ENCODE data around the gene RETN. TPM values are rescaled to one million over a fixed set of nuclear protein-coding genes. Genes with fewer than 3 reads are reported as not detected.

Gene RETN
- total and polyA plus RNA-seq, 4 donors, result 0.74 to 7.6 (median 1.8) TPM; not detected in 1

DNA sequence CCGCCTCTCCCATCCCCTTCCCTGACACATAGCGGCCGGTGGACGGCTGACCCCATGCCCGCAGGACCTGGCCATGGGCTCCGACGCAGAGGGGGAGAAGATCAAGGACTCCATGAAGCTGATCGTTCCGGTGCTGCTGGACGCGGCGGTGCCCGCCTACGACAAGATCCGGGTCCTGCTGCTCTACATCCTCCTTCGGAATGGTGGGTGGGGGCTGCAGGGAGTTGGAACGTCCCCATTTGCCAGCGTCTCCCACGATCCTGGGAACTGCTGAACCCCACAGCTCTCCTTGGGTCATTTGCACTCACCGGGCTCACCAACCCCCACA is 24.3 kb upstream of the RETN start:
- Histone ChIP-seq H3K4me3 (ENCODE audit: low read depth, low read length) (no peak overlapping the region), H3K27me3 (ENCODE audit: control insufficient read depth, insufficient read depth, low read length) (no peaks in the 10 kb centered on the region), H3K4me1 (ENCODE audit: control insufficient read depth, insufficient read depth, low read length) (no peaks in the 10 kb centered on the region), H3K9me3 (ENCODE audit: control insufficient read depth, insufficient read depth, low read length) (no peaks in the 10 kb centered on the region), H3K27ac (ENCODE audit: low read depth, low read length) (no peak overlapping the region), H3K36me3 (ENCODE audit: control insufficient read depth, insufficient read depth, low read length) (peaks cover 8% of the 10 kb centered on the region)
- WGBS (ENCODE audit: insufficient coverage), result 94% methylated on average over 19 of the region's 20 CpGs
- no peak for DNase-seq (ENCODE audit: low read depth in 4 of 6, low spot score in 6 of 6)

DNA sequence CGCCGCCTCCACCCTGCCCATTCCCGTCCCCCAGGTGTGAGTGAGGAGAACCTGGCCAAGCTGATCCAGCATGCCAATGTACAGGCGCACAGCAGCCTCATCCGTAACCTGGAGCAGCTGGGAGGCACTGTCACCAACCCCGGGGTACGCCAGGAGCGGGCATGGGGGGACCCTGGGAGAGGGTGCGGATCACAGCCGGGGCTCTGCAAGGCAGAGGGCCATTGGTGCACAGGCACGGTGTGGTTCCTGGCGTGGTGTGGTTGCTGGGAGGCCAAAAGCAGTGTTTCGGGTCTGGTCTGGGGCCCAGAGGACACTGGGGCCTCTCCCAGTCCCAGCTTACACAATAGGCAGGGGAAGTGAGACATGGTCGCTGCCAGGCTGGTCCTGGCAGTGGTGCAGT is 23.7 kb upstream of the RETN start:
- WGBS (ENCODE audit: insufficient coverage), result 84% methylated on average over 11 of the region's 14 CpGs
- Histone ChIP-seq H3K27ac (ENCODE audit: low read depth, low read length) (no peak overlapping the region), H3K36me3 (ENCODE audit: control insufficient read depth, insufficient read depth, low read length) (peaks cover 8% of the 10 kb centered on the region), H3K27me3 (ENCODE audit: control insufficient read depth, insufficient read depth, low read length) (no peaks in the 10 kb centered on the region), H3K9me3 (ENCODE audit: control insufficient read depth, insufficient read depth, low read length) (no peaks in the 10 kb centered on the region), H3K4me3 (ENCODE audit: low read depth, low read length) (no peak overlapping the region), H3K4me1 (ENCODE audit: control insufficient read depth, insufficient read depth, low read length) (no peaks in the 10 kb centered on the region)
- no peak for DNase-seq (ENCODE audit: low read depth in 4 of 6, low spot score in 6 of 6)

DNA sequence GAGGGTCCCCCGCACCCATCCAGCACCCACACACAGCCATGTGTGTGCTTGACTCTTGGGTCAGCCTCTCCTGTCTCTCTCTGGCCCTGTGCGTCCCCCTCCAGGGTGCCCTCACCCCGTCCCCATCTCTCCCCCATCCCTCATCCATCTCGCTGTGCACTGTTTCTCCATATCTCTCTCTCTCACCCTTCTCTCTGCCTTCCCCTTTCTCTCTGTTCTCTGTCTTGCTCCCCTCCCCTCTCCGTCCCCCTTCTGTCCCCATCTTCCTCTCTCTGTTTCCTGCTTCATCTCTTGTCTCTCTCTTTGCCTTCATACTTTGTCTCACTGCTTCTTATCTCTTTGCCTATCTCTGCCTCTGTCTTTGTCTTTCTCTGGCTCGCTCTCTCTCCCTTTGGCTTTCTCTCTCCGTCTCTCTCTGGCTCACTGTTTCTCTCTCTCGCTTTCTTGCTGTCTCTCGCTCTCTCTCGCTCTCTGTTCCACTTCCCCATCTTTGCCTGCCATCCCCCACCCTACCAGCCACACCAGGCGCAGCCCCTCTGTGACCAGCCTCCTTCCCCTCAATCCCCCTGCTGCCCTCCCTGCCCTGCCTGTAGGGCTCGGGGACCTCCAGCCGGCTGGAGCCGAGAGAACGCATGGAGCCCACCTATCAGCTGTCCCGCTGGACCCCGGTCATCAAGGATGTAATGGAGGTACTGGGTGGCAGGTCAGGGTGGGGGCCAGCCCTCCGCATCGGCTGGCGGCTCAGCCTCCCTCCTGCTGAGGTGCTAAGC is 23.0 kb upstream of the RETN start:
- H3K27ac ChIP-seq (ENCODE audit: low read depth, low read length), result no peak overlapping the region
- 53% methylated on average over 19 of the region's 20 CpGs for WGBS (ENCODE audit: insufficient coverage)
- H3K9me3 ChIP-seq (ENCODE audit: control insufficient read depth, insufficient read depth, low read length), result no peaks in the 10 kb centered on the region
- H3K4me3 ChIP-seq (ENCODE audit: low read depth, low read length), result no peak overlapping the region
- no peak for DNase-seq (ENCODE audit: low read depth in 4 of 6, low spot score in 6 of 6)
- peaks cover 8% of the 10 kb centered on the region for H3K36me3 ChIP-seq (ENCODE audit: control insufficient read depth, insufficient read depth, low read length)
- H3K27me3 ChIP-seq (ENCODE audit: control insufficient read depth, insufficient read depth, low read length), result peaks cover under 1% of the 10 kb centered on the region
- no peaks in the 10 kb centered on the region for H3K4me1 ChIP-seq (ENCODE audit: control insufficient read depth, insufficient read depth, low read length)

DNA sequence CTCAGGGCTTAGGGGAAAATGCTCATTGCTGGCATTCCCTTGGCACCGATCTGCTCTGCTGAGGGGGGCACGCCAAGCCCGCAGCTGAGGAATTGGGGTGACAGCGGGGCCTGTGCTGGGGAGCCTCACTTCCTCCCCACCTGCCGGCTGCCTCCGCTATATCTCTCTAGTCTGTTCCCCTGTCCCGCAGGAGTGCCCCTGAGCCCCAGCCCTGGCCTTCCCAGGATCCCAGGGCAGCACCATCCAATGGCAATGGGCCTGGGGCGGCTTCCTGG is 22.5 kb upstream of the RETN start:
- peaks cover 4% of the 10 kb centered on the region for H3K27me3 ChIP-seq (ENCODE audit: control insufficient read depth, insufficient read depth, low read length)
- H3K27ac ChIP-seq (ENCODE audit: low read depth, low read length), result no peak overlapping the region
- no peaks in the 10 kb centered on the region for H3K4me1 ChIP-seq (ENCODE audit: control insufficient read depth, insufficient read depth, low read length)
- H3K36me3 ChIP-seq (ENCODE audit: control insufficient read depth, insufficient read depth, low read length), result peaks cover 8% of the 10 kb centered on the region
- H3K9me3 ChIP-seq (ENCODE audit: control insufficient read depth, insufficient read depth, low read length), result no peaks in the 10 kb centered on the region
- no peak for DNase-seq (ENCODE audit: low read depth in 4 of 6, low spot score in 6 of 6)
- WGBS (ENCODE audit: insufficient coverage), result 83% methylated on average over 8 of the region's 8 CpGs
- H3K4me3 ChIP-seq (ENCODE audit: low read depth, low read length), result no peak overlapping the region

DNA sequence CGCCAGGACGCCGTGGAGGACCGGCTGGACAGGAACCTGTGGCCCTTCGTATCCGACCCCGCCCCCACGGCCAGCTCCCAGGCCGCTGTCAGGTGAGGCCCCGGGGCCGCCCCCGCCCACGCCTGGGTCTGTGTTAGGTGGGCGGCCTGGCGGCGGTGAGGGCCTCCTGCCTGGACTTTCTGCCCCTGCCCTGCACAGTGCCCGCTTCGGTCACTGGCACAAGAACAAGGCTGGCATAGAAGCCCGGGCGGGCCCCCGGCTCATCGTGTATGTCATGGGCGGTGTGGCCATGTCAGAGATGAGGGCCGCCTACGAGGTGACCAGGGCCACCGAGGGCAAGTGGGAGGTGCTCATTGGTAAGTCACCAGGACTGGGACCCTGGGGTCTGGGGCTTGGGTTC is 21.7 kb upstream of the RETN start:
- Histone ChIP-seq H3K27ac (ENCODE audit: low read depth, low read length) (no peak overlapping the region), H3K27me3 (ENCODE audit: control insufficient read depth, insufficient read depth, low read length) (peaks cover 5% of the 10 kb centered on the region), H3K9me3 (ENCODE audit: control insufficient read depth, insufficient read depth, low read length) (no peaks in the 10 kb centered on the region), H3K4me3 (ENCODE audit: low read depth, low read length) (no peak overlapping the region), H3K36me3 (ENCODE audit: control insufficient read depth, insufficient read depth, low read length) (peaks cover 8% of the 10 kb centered on the region), H3K4me1 (ENCODE audit: control insufficient read depth, insufficient read depth, low read length) (peaks cover under 1% of the 10 kb centered on the region)
- WGBS (ENCODE audit: insufficient coverage), result 93% methylated on average over 26 of the region's 26 CpGs
- no peak for DNase-seq (ENCODE audit: low read depth in 4 of 6, low spot score in 6 of 6)

DNA sequence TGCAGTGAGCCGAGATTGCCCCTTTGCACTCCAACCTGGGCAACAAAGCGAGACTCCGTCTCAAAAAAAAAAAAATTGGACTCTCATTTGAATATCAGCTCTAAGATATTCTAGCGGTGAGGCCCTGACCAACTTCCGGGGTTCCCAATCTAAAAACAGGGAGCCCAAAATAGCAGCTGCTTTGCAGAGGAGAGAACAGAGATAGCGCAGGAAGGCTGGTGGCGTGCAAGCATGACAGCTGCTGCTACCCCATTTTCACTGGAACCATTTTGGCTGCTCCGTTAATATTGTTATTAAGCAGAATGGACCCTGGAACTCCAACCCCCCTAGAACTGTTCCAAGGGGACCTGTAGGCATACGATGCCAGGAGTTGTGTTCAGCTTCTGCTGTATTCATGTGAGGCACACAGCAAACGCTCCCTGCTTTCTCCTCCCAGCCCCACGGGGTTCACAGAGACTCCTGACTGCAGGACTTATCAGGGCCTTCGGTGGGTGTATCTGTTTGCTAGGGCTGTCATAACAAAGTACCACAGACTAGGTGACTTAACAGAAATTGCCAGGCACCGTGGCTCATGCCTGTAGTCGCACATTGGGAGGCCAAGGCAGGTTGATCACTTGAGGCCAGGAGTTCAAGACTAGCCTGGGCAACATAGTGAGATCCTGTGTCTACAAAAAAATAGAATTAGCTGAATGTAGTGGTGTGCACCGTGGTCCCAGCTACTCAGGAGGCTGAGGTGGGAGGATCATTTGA is 20.4 kb upstream of the RETN start:
- H3K4me3 ChIP-seq (ENCODE audit: low read depth, low read length), result no peak overlapping the region
- H3K9me3 ChIP-seq (ENCODE audit: control insufficient read depth, insufficient read depth, low read length), result no peaks in the 10 kb centered on the region
- H3K36me3 ChIP-seq (ENCODE audit: control insufficient read depth, insufficient read depth, low read length), result peaks cover 5% of the 10 kb centered on the region
- 87% methylated on average over 14 of the region's 15 CpGs for WGBS (ENCODE audit: insufficient coverage)
- peaks cover 5% of the 10 kb centered on the region for H3K4me1 ChIP-seq (ENCODE audit: control insufficient read depth, insufficient read depth, low read length)
- DNase-seq (ENCODE audit: low read depth in 4 of 6, low spot score in 6 of 6), result no peak
- H3K27ac ChIP-seq (ENCODE audit: low read depth, low read length), result no peak overlapping the region
- H3K27me3 ChIP-seq (ENCODE audit: control insufficient read depth, insufficient read depth, low read length), result peaks cover 5% of the 10 kb centered on the region

DNA sequence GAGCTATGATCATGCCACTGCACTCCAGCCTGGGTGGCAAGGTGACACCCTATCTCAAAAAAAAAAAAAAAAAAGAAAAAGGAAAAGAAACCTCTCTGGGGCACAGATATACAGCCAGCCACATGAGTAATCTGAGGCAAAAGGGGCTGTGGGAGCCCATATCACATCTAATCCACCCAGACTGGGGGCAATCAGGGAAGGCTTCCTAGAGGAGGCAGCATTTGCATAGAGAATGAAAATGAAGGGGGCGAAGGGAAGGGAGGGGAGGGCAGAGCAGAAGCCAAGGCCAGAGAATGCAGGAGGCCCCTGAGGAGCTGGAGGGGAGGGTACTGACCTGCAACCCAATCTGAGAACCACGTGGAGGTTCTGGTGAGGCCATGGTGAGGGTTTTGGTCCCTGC is 18.7 kb upstream of the RETN start:
- Histone ChIP-seq H3K27ac (ENCODE audit: low read depth, low read length) (no peak overlapping the region), H3K4me3 (ENCODE audit: low read depth, low read length) (no peak overlapping the region), H3K27me3 (ENCODE audit: control insufficient read depth, insufficient read depth, low read length) (peaks cover 5% of the 10 kb centered on the region), H3K4me1 (ENCODE audit: control insufficient read depth, insufficient read depth, low read length) (peaks cover 5% of the 10 kb centered on the region), H3K9me3 (ENCODE audit: control insufficient read depth, insufficient read depth, low read length) (no peaks in the 10 kb centered on the region), H3K36me3 (ENCODE audit: control insufficient read depth, insufficient read depth, low read length) (peaks cover 5% of the 10 kb centered on the region)
- DNase-seq (ENCODE audit: low read depth in 4 of 6, low spot score in 6 of 6), result no peak
- 44% methylated on average over 2 of the region's 2 CpGs for WGBS (ENCODE audit: insufficient coverage)

DNA sequence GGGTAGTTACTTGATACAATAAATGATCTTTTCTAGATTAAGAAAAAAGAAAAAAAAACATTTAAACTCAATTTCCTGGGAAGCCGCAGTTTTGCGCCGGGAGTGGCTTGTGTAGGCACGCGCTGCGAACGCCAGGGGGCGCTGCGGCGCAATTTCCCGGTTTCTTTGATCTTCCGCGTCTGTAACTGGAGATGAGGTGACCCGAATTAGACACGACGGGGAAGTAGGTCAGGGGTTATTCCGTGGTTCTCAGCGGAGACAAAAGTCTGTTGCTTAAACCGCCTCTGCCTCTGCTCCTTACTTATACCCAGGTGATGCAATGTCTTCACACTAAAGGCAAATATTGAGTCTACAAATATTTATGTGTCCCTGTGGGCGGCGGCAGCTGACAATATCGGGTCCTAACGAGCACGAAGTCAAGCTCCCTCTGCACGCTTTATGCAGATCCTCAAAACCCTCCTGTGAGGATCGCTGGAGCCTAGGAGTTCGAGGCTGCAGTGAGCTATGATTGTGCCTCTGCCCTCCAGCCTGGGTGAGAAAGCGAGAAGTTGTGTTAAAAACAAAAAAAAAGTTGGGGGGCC is 16.7 kb upstream of the RETN start:
- Histone ChIP-seq H3K27ac (ENCODE audit: low read depth, low read length) (no peak overlapping the region), H3K27me3 (ENCODE audit: control insufficient read depth, insufficient read depth, low read length) (peaks cover 5% of the 10 kb centered on the region), H3K9me3 (ENCODE audit: control insufficient read depth, insufficient read depth, low read length) (no peaks in the 10 kb centered on the region), H3K4me1 (ENCODE audit: control insufficient read depth, insufficient read depth, low read length) (peaks cover 5% of the 10 kb centered on the region), H3K36me3 (ENCODE audit: control insufficient read depth, insufficient read depth, low read length) (peaks cover 2% of the 10 kb centered on the region), H3K4me3 (ENCODE audit: low read depth, low read length) (no peak overlapping the region)
- WGBS (ENCODE audit: insufficient coverage), result 2% methylated on average over 24 of the region's 28 CpGs
- peak; percentile 28 to 90 (median 66) for DNase-seq (ENCODE audit: low read depth in 4 of 6, low spot score in 6 of 6)

DNA sequence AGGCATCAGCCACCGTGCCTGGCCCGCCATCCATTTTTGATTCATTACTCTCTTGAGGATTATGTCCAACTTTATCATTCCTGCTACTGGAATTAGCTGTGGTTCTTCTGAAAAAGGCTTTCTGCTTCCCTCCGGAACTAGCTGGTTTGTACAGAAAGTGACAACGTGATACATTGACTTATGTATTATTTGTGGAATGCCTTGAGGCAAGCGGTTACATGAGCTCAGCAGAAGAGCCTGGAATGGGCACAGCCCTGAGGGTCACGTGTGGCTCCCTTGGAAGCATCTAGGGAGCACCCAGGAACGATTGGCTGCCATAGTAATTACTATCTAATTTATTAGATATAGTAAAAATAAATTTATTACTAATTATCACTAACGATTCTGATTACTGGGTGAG is 14.4 kb upstream of the RETN start:
- Histone ChIP-seq H3K36me3 (ENCODE audit: control insufficient read depth, insufficient read depth, low read length) (no peaks in the 10 kb centered on the region), H3K27me3 (ENCODE audit: control insufficient read depth, insufficient read depth, low read length) (peaks cover 5% of the 10 kb centered on the region), H3K4me1 (ENCODE audit: control insufficient read depth, insufficient read depth, low read length) (peaks cover 8% of the 10 kb centered on the region), H3K27ac (ENCODE audit: low read depth, low read length) (no peak overlapping the region), H3K9me3 (ENCODE audit: control insufficient read depth, insufficient read depth, low read length) (no peaks in the 10 kb centered on the region), H3K4me3 (ENCODE audit: low read depth, low read length) (no peak overlapping the region)
- WGBS (ENCODE audit: insufficient coverage), result 73% methylated on average over 3 of the region's 8 CpGs
- no peak for DNase-seq (ENCODE audit: low read depth in 4 of 6, low spot score in 6 of 6)

DNA sequence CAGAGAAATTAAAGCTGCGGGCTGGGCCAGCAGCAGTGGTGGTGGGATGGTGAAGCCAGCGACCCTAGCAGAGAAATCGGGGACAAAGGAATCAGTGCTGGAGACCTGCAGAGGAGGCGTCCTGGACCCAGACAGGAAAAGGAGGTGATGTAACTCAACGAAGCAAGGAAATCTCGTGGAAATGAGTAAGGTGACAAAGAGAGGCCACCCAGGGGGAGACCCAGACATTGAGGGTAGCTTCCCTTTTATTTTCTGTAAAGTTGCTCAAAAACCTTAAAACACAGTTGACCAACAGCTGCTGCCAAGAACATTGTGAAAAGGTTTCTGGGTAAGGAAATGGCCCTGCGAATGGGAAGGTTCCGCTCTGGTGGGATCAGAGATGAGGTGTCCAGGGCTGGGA is 13.3 kb upstream of the RETN start:
- no peaks in the 10 kb centered on the region for H3K36me3 ChIP-seq (ENCODE audit: control insufficient read depth, insufficient read depth, low read length)
- H3K27ac ChIP-seq (ENCODE audit: low read depth, low read length), result no peak overlapping the region
- H3K9me3 ChIP-seq (ENCODE audit: control insufficient read depth, insufficient read depth, low read length), result no peaks in the 10 kb centered on the region
- WGBS (ENCODE audit: insufficient coverage), result 67% methylated on average over 8 of the region's 8 CpGs
- H3K4me3 ChIP-seq (ENCODE audit: low read depth, low read length), result no peak overlapping the region
- DNase-seq (ENCODE audit: low read depth in 4 of 6, low spot score in 6 of 6), result no peak
- peaks cover 8% of the 10 kb centered on the region for H3K4me1 ChIP-seq (ENCODE audit: control insufficient read depth, insufficient read depth, low read length)
- H3K27me3 ChIP-seq (ENCODE audit: control insufficient read depth, insufficient read depth, low read length), result peaks cover 5% of the 10 kb centered on the region

Measured in spinal cord (tissue), 10 donors.